OCI-LY7 (cell line): ENCODE measurements around the gene DIP2C. TPM values are rescaled to one million over a fixed set of nuclear protein-coding genes. Genes with fewer than 3 reads are reported as not detected.

Source experiments
- BruUV-seq: library from RNA; stranded (reverse); fragments of 400-500 nt; replicated peaks from 2 replicates; lab custom pipeline; 2021; lab: Mats Ljungman, UMichigan
- CTCF ChIA-PET: fragments of 300-600 bp; sonication (Branson Sonifier 250); formaldehyde crosslinking; loops from one replicate; lab custom pipeline; 2022; ENCODE audit warnings: antibody characterized with exemption; ENCODE audit not compliant: unreplicated experiment; lab: Charles Lee
- POLR2A ChIA-PET: fragments of 300-600 bp; sonication (Branson Sonifier 250); formaldehyde crosslinking; loops from one replicate; lab custom pipeline; 2022; ENCODE audit warnings: antibody characterized with exemption; lab: Charles Lee
- DNase-seq: peaks from one replicate; pipeline ENCODE4 v3.0.0-alpha.2; 2015; ENCODE audit warnings: low spot score
- H2AFZ ChIP-seq: fragments of 200-600 bp; sonication (generic), shearing (Covaris generic); 2 replicates; pipeline ENCODE4 v1.6.1; 2014; ENCODE audit warnings: mild to moderate bottlenecking, antibody characterized with exemption, low read length, moderate library complexity
- H3K27ac ChIP-seq: fragments of 200-600 bp; sonication (generic); 2 replicates; pipeline ENCODE4 v1.5.1; 2014; ENCODE audit warnings: mixed run types, low read depth, mild to moderate bottlenecking, moderate library complexity, low read length, inconsistent platforms; ENCODE audit not compliant: poor library complexity, severe bottlenecking
- H3K36me3 ChIP-seq: fragments of 200-600 bp; sonication (generic); 2 replicates; pipeline ENCODE4 v1.6.1; 2014; ENCODE audit warnings: mild to moderate bottlenecking, antibody characterized with exemption, low read length, moderate library complexity, mixed read lengths; ENCODE audit not compliant: insufficient read depth
- H3K4me1 ChIP-seq: fragments of 200-600 bp; sonication (generic); 2 replicates; pipeline ENCODE4 v1.5.1; 2014; ENCODE audit warnings: mild to moderate bottlenecking, low read length; ENCODE audit not compliant: insufficient read depth, poor library complexity, severe bottlenecking
- H3K4me2 ChIP-seq: fragments of 200-600 bp; sonication (generic); 2 replicates; pipeline ENCODE4 v1.6.1; 2014; ENCODE audit warnings: mild to moderate bottlenecking, low read length
- H3K4me3 ChIP-seq: fragments of 200-600 bp; sonication (generic); 2 replicates; pipeline ENCODE4 v1.5.1; 2014; ENCODE audit warnings: mild to moderate bottlenecking, low read depth, low read length; ENCODE audit not compliant: poor library complexity, severe bottlenecking
- H3K79me2 ChIP-seq: fragments of 200-600 bp; sonication (generic); 2 replicates; pipeline ENCODE4 v1.6.1; 2016; ENCODE audit warnings: low read depth, mild to moderate bottlenecking, low read length, moderate library complexity, mixed read lengths; ENCODE audit not compliant: insufficient read depth
- H3K9me2 ChIP-seq: fragments of 200-600 bp; sonication (generic); 2 replicates; pipeline ENCODE4 v1.6.1; 2016; ENCODE audit warnings: mild to moderate bottlenecking, low read length, mixed read lengths; ENCODE audit not compliant: insufficient read depth
- H3K9me3 ChIP-seq: fragments of 200-600 bp; sonication (generic); 2 replicates; pipeline ENCODE4 v1.6.1; 2014; ENCODE audit warnings: mild to moderate bottlenecking, mixed run types, low read length, mixed read lengths
- H4K20me1 ChIP-seq: fragments of 200-600 bp; sonication (generic); 2 replicates; pipeline ENCODE4 v1.6.1; 2014; ENCODE audit warnings: mild to moderate bottlenecking, antibody characterized with exemption, low read length, moderate library complexity, mixed read lengths; ENCODE audit not compliant: insufficient read depth
- CTCF ChIP-seq: fragments of 200-600 bp; sonication (generic); conservative IDR thresholded peaks from 2 replicates; pipeline ENCODE4 v1.5.1; 2014; ENCODE audit warnings: mild to moderate bottlenecking, antibody characterized with exemption, low read length, moderate library complexity, mixed read lengths
- EZH2phosphoT487 ChIP-seq: fragments of 200-600 bp; sonication (generic); IDR thresholded peaks from 2 replicates; pipeline ENCODE4 v1.6.1; 2018; ENCODE audit warnings: low read depth, borderline replicate concordance, mild to moderate bottlenecking, mixed run types, antibody characterized with exemption, low read length, moderate library complexity, mixed read lengths
- intact Hi-C: fragments of 100-400 bp; cut with micrococcal nuclease; formaldehyde crosslinking; loops from one replicate; pipeline ENCODE4 v1.10.0; 2022; ENCODE audit not compliant: unreplicated experiment
- total RNA-seq, 2 experiments: library from RNA; depleted of rRNA in 1 of 2; stranded (reverse); fragments of >200 nt in 1 of 2; shearing (Covaris generic) in 1 of 2; gene quantifications; 2 replicates each; pipeline ENCODE4 v1.2.3, GENCODE V29; 2014 to 2022

The DIP2C gene
- total RNA-seq, 2 experiments from 2014 or later: 10.9 to 29.5 TPM

GRCh38 chr10:422241-422640 is 267.2 kb downstream of the DIP2C start:
- ChIA-PET POLR2A (interaction anchor here (0.6 kb wide), 1 partner anchor 115 kb away, joined by 6 read pairs; no protein-coding TSS in a partner anchor), CTCF (no interaction called here)
- Histone ChIP-seq H3K4me2 (no peak overlapping the region), H3K4me1 (no peaks in the 10 kb centered on the region), H4K20me1 (no peaks in the 10 kb centered on the region), H3K79me2 (no peaks in the 10 kb centered on the region), H3K36me3 (peaks cover 38% of the 10 kb centered on the region; the same call in 1 of the 2 replicates), H2AFZ (no peak overlapping the region), H3K4me3 (no peak overlapping the region), H3K9me3 (no peaks in the 10 kb centered on the region), H3K27ac (no peak overlapping the region), H3K9me2 (no peaks in the 10 kb centered on the region)
- TF ChIP-seq CTCF (no peak), EZH2phosphoT487 (no peak)
- BruUV-seq: no TSS peak
- intact Hi-C loops: no loop called here
- DNase-seq: no peak

GRCh38 chr10:421170-421569 is 268.3 kb downstream of the DIP2C start:
- BruUV-seq: TSS peak; percentile 30
- CTCF ChIA-PET: no interaction called here

More at GRCh38 chr10:421170-421569, 268.3 kb downstream of the DIP2C start:
- no peak for DNase-seq
- H3K4me1 ChIP-seq: no peaks in the 10 kb centered on the region
- H3K27ac ChIP-seq: no peak overlapping the region
- POLR2A ChIA-PET: no interaction called here
- no peaks in the 10 kb centered on the region for H4K20me1 ChIP-seq
- no peak overlapping the region for H2AFZ ChIP-seq
- intact Hi-C loops: no loop called here
- no peaks in the 10 kb centered on the region for H3K79me2 ChIP-seq
- H3K9me2 ChIP-seq: no peaks in the 10 kb centered on the region
- H3K4me2 ChIP-seq: no peak overlapping the region
- no peaks in the 10 kb centered on the region for H3K9me3 ChIP-seq
- H3K36me3 ChIP-seq: peaks cover 43% of the 10 kb centered on the region; the same call in 1 of the 2 replicates
- no peak for TF ChIP-seq CTCF
- no peak for TF ChIP-seq EZH2phosphoT487
- H3K4me3 ChIP-seq: no peak overlapping the region
